GM12878 (cell line): ENCODE data around the gene DFFB. TPM values are rescaled to one million over a fixed set of nuclear protein-coding genes. Genes with fewer than 3 reads are reported as not detected.

Experiments
- ATAC-seq: fragments of 200-7000 bp; cut with Tn5 transposase; 3 replicates; pipeline ENCODE4 v1.9.1; 2020; ENCODE audit warnings: mild to moderate bottlenecking, moderate library complexity
- BruUV-seq: library from RNA; stranded (reverse); fragments of 400-500 nt; replicated peaks from 2 replicates; lab custom pipeline; 2021; lab: Mats Ljungman, UMichigan
- CTCF ChIA-PET: fragments of 300-600 bp; sonication (Branson Sonifier 250); formaldehyde crosslinking; extraction: SDS; loops from one replicate; lab custom pipeline; 2021; ENCODE audit warnings: inconsistent platforms; lab: Yijun Ruan, JAX
- POLR2A ChIA-PET: fragments of 350-600 bp; formaldehyde crosslinking; extraction: SDS; loops from one replicate; lab custom pipeline; 2021; ENCODE audit warnings: inconsistent platforms; lab: Charles Lee
- RAD21 ChIA-PET: fragments of 300-600 bp; sonication (Branson Sonifier 250); formaldehyde crosslinking; loops from one replicate; lab custom pipeline; 2023; ENCODE audit warnings: antibody characterized with exemption; ENCODE audit not compliant: unreplicated experiment; lab: Charles Lee
- SMC1A ChIA-PET: fragments of 300-600 bp; sonication (Branson Sonifier 250); formaldehyde crosslinking; loops from one replicate; lab custom pipeline; 2023; ENCODE audit not compliant: unreplicated experiment, uncharacterized antibody; lab: Charles Lee
- DNase-seq: peaks from one replicate; pipeline ENCODE4 v3.0.0-alpha.2; 2011; ENCODE audit warnings: low read depth, low spot score
- FAIRE-seq: peaks from 3 replicates; lab custom pipeline; 2011; peaks lifted over from hg19 to GRCh38; lab: Jason Lieb, UNC
- H2AFZ ChIP-seq: 2 replicates; pipeline ENCODE4 v1.6.0; 2011; ENCODE audit warnings: low read depth, low read length, control low read depth; ENCODE audit not compliant: control insufficient read depth
- H3K27ac ChIP-seq: 2 replicates; pipeline ENCODE4 v1.5.1; 2011; ENCODE audit warnings: control low read depth; ENCODE audit not compliant: control insufficient read depth, insufficient read depth
- H3K27me3 ChIP-seq, 2 experiments: replicated peaks in 1 of 2; 2 replicates each; pipeline versions ENCODE4 v1.6.0 to v1.6.1; 2011; ENCODE audit warnings: low read length in 1 of 2; ENCODE audit not compliant: control insufficient read depth in 2 of 2, insufficient read depth in 2 of 2
- H3K36me3 ChIP-seq, 2 experiments: 2 replicates each; pipeline ENCODE4 v1.5.1; 2011; ENCODE audit warnings: low read length in 1 of 2; ENCODE audit not compliant: control insufficient read depth in 2 of 2, insufficient read depth in 2 of 2
- H3K4me1 ChIP-seq: 2 replicates; pipeline ENCODE4 v1.6.1; 2011; ENCODE audit warnings: mild to moderate bottlenecking, low read length, moderate library complexity, mixed read lengths; ENCODE audit not compliant: control insufficient read depth, insufficient read depth
- H3K4me2 ChIP-seq: 2 replicates; pipeline ENCODE4 v1.6.0; 2011; ENCODE audit warnings: control low read depth; ENCODE audit not compliant: control insufficient read depth, insufficient read depth
- H3K4me3 ChIP-seq: fragments of 200-600 bp; sonication (generic); 2 replicates; pipeline ENCODE4 v1.5.1; 2016
- H3K79me2 ChIP-seq: 2 replicates; pipeline ENCODE4 v1.6.0; 2011; ENCODE audit warnings: low read length; ENCODE audit not compliant: control insufficient read depth, insufficient read depth
- H3K9ac ChIP-seq: 2 replicates; pipeline ENCODE4 v1.8.0; 2011; ENCODE audit warnings: low read length, control low read depth, mixed read lengths; ENCODE audit not compliant: control insufficient read depth, insufficient read depth
- H3K9me3 ChIP-seq: replicated peaks from 3 replicates; pipeline ENCODE4 v1.5.1; 2011; ENCODE audit warnings: mild to moderate bottlenecking, low read length; ENCODE audit not compliant: control insufficient read depth, insufficient read depth
- H4K20me1 ChIP-seq: 2 replicates; pipeline ENCODE4 v1.6.0; 2011; ENCODE audit not compliant: control insufficient read depth, insufficient read depth
- ATF3 ChIP-seq: IDR thresholded peaks from 2 replicates; pipeline ENCODE4 v1.6.1; 2011; ENCODE audit warnings: low read depth, mild to moderate bottlenecking, low read length, moderate library complexity, borderline replicate concordance; ENCODE audit errors: extremely low read depth
- CHD2 ChIP-seq: IDR thresholded peaks from 2 replicates; pipeline ENCODE4 v1.6.1; 2011; ENCODE audit warnings: low read depth, low read length, improper control_type of control experiment, borderline replicate concordance
- E2F8 ChIP-seq: fragments of 450-650 bp; IDR thresholded peaks from 2 replicates; pipeline ENCODE4 v1.6.1; 2018; ENCODE audit warnings: mild to moderate bottlenecking, low read depth, moderate library complexity; ENCODE audit not compliant: partially characterized antibody
- JUNB ChIP-seq: IDR thresholded peaks from 2 replicates; pipeline ENCODE4 v1.6.1; 2016; ENCODE audit warnings: antibody characterized with exemption, mild to moderate bottlenecking
- NBN ChIP-seq: fragments of 450-650 bp; IDR thresholded peaks from 2 replicates; pipeline ENCODE4 v1.6.1; 2016
- NR2F1 ChIP-seq: fragments of 450-650 bp; conservative IDR thresholded peaks from 2 replicates; pipeline ENCODE4 v1.6.1; 2017; ENCODE audit warnings: mild to moderate bottlenecking
- PBX3 ChIP-seq: IDR thresholded peaks from 2 replicates; pipeline ENCODE4 v1.6.1; 2011; ENCODE audit warnings: mild to moderate bottlenecking, low read depth, low read length, moderate library complexity; ENCODE audit not compliant: insufficient replicate concordance
- PML ChIP-seq: IDR thresholded peaks from 2 replicates; pipeline ENCODE4 v1.6.1; 2012; ENCODE audit warnings: low read length, inconsistent platforms
- RAD51 ChIP-seq: fragments of 450-650 bp; IDR thresholded peaks from 2 replicates; pipeline ENCODE4 v1.6.1; 2016; ENCODE audit warnings: moderate library complexity, mild to moderate bottlenecking, inconsistent platforms
- RB1 ChIP-seq: fragments of 450-650 bp; formaldehyde crosslinking; IDR thresholded peaks from 2 replicates; pipeline ENCODE4 v1.6.1; 2017; ENCODE audit warnings: mild to moderate bottlenecking, borderline replicate concordance
- SMAD5 ChIP-seq: IDR thresholded peaks from 2 replicates; pipeline ENCODE4 v1.6.1; 2016; ENCODE audit warnings: antibody characterized with exemption, low read depth
- SMARCA5 ChIP-seq: fragments of 450-650 bp; IDR thresholded peaks from 2 replicates; pipeline ENCODE4 v1.6.1; 2017; ENCODE audit warnings: mild to moderate bottlenecking
- ZNF274 ChIP-seq: IDR thresholded peaks from one replicate; pipeline ENCODE4 v1.8.0; 2011; ENCODE audit not compliant: insufficient read length, insufficient read depth
- ZNF384 ChIP-seq: IDR thresholded peaks from 2 replicates; pipeline ENCODE4 v1.6.1; 2012; ENCODE audit warnings: low read depth, mild to moderate bottlenecking, low read length, improper control_type of control experiment, borderline replicate concordance
- WGBS: methylation state at CpG from one replicate; pipeline ENCODE4 v1.1.6; 2016; ENCODE audit warnings: low lambda C conversion rate; ENCODE audit not compliant: insufficient replicate concordance, insufficient coverage; ENCODE audit errors: missing lambda C conversion rate; 5-methylcytosine and 5-hydroxymethylcytosine counted together
- in situ Hi-C: fragments of 300-500 bp; cut with MboI; formaldehyde crosslinking; loops from 9 replicates; pipeline ENCODE4 v1.14.3; 2018; ENCODE audit warnings: mixed read lengths
- intact Hi-C: fragments of 100-400 bp; cut with micrococcal nuclease; formaldehyde crosslinking; loops from one replicate; pipeline ENCODE4 v1.14.2; 2022; ENCODE audit not compliant: unreplicated experiment
- polyA plus RNA-seq, 11 experiments: library from polyadenylated mRNA; depleted of rRNA in 4 of 11; unstranded in 6 of 11; stranded (reverse) in 5 of 11; fragments of >200 nt; fragmentation: Nextera tagmentation in 4 of 11; fragmentation: Illumina TruSeq in 1 of 11; extraction: Ambion mirVana in 4 of 11; extraction: Trizol in 1 of 11; gene quantifications; 1 replicate in 1 of 11; 2 replicates in 10 of 11; pipeline versions ENCODE4 v1.2.1 to v1.2.3, GENCODE V29; 2011 to 2016; ENCODE audit warnings: inconsistent platforms in 2 of 11, missing spikeins in 2 of 11, low read depth in 1 of 11
- total RNA-seq, 4 experiments: library from RNA; depleted of rRNA in 3 of 4; stranded (reverse); fragments of >200 nt in 3 of 4; fragmentation: Illumina TruSeq in 1 of 4; extraction: Trizol in 1 of 4; gene quantifications; 2 replicates each; pipeline versions ENCODE4 v1.2.1 to v1.2.3, GENCODE V29; 2013 to 2021

DFFB gene
- total and polyA plus RNA-seq, 10 of the 15 experiments (the other 5 are each of a cell fraction or from before 2014, with no cell fraction given) = 2.7 to 10.7 (median 6.5) TPM

DNA sequence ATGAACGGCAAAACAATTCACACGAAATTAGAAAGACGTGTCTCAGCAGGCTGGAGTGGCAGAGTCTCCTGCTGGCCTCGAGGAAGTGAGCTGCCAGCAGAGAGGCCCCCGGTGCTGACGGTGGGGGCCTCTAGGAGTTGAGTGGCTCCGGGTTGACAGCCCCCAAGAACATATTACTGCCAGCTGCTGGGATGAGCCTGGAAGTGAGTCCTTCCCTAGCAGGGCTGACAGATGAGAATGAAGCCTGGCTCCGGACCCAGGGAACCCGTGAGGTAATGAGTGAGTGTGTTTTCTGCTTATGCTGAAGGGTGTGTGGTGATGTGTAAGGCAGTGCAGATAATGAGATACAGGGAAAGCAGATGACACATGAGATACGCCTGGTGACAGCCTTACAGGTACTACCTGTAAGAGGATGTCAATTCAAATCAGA is 37.5 kb upstream of the DFFB start:
- no peak for TF ChIP-seq RAD51
- TF ChIP-seq PBX3 = no peak
- no peak for TF ChIP-seq NR2F1
- no peak for TF ChIP-seq ATF3
- no peak for TF ChIP-seq RB1
- no peak for TF ChIP-seq SMARCA5
- no peak for TF ChIP-seq PML
- no peak for TF ChIP-seq ZNF384
- no peak for TF ChIP-seq NBN
- TF ChIP-seq JUNB = no peak
- TF ChIP-seq SMAD5 = no peak
- no peak for TF ChIP-seq E2F8
- no peak for TF ChIP-seq CHD2
- no peak for TF ChIP-seq ZNF274
- no peak for DNase-seq
- no peak for FAIRE-seq
- Histone ChIP-seq H3K4me2 (no peak overlapping the region), H3K4me1 (no peaks in the 10 kb centered on the region), H3K9ac (no peak overlapping the region), H4K20me1 (no peaks in the 10 kb centered on the region), H3K79me2 (no peaks in the 10 kb centered on the region), H3K27me3 (no peaks in the 10 kb centered on the region), H3K9me3 (no peaks in the 10 kb centered on the region), H2AFZ (no peak overlapping the region), H3K27ac (no peak overlapping the region), H3K4me3 (no peak overlapping the region), H3K36me3 (peaks cover 0 to 4% of the 10 kb centered on the region in 2 experiments; a peak in 3 of 4 replicates)
- ChIA-PET RAD21 (no interaction called here), POLR2A (no interaction called here), SMC1A (no interaction called here), CTCF (no interaction called here)
- no peak for ATAC-seq
- intact Hi-C loops = no loop called here
- BruUV-seq = no TSS peak
- in situ Hi-C loops = no loop called here
- WGBS = 95% methylated on average over 10 of the region's 10 CpGs
